COLO668 (cell line): ENCODE results near the gene CPED1.

Experiments used
- DNase-seq: peaks from one replicate; lab custom pipeline; 2025; ENCODE audit not compliant: unreplicated experiment; lab: John Stamatoyannopoulos, UW

The CPED1 gene

DNA sequence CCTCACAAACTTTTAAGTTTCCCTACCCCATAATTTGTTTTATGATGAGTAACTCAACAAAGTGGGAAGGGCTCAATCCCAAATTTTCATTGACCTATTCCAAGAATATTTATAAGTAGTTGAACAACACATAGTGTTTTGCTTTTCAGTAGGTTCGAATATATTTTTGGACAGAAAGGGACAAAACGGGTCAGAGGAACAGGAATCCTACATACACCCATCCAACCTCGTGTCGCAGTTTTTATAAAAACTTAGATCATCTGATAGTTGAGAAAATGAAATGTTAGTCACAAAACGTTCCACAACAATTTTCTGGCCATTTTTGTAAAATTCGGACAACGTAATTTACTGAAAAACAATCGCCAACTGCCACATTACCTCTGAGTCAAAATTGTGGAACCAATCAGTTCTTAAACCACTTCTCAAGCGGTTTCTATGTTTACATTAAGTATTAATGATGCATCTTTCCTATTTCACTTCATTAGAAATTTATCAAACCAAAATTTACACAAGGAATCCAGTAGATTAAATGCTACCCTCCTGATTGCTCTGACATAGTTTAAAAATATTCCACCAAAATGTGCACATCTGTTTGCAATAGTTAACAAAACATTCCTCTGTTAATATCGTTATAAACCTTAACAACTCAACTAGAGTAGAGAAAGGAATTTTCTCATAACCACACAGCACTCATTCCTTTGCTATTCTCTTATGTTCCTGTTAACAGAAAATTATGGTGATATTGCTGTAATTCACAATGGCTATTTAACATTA is 346.6 kb downstream of the CPED1 start:
- DNase-seq = no peak

DNA sequence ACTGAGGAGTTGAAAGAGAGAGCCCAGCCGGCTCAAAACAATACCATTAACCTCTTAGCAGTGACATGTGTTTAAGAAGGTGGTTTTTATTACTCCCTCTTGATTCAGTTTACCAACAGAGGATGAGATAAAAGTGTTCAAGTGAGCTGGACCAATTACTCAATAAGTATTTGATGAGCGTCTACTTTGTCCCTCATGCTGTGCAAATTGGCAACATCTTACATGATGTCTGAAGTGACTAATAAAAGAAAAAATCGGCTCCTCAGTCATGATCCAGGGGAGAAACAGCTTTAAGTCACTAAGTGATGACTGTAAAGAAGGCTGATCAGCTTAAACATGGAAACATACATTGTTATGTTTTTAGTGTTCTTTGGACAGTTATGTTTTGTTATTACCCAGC is 348.1 kb downstream of the CPED1 start:
- DNase-seq = no peak

DNA sequence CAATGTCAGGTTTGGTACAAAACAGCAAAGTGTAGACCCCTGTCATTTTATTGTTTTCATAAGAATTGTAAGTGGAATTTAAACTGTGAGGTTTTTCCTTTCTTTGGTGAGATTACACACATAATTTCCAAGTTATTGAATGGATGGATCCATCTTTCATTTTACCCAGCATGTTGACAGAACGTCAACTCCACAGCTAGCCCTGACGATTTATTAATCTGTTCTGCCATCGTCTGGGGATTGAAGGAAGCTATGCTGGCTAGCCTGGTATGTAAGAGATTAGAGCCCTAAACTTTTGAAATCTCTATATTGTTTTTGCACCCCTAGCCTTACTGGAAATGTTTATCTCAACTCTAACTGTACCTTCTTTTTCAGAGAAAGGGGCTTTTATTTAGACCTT is 348.9 kb downstream of the CPED1 start:
- no peak for DNase-seq

DNA sequence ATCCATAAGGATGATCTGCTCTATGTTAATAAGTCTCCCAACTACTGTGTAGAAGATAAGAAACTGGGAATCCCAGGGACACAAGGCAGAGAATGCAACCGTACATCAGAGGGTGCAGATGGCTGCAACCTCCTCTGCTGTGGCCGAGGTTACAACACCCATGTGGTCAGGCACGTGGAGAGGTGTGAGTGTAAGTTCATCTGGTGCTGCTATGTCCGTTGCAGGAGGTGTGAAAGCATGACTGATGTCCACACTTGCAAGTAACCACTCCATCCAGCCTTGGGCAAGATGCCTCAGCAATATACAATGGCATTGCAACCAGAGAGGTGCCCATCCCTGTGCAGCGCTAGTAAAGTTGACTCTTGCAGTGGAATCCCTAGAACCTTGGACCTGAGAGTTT is 350.6 kb downstream of the CPED1 start:
- no peak for DNase-seq

DNA sequence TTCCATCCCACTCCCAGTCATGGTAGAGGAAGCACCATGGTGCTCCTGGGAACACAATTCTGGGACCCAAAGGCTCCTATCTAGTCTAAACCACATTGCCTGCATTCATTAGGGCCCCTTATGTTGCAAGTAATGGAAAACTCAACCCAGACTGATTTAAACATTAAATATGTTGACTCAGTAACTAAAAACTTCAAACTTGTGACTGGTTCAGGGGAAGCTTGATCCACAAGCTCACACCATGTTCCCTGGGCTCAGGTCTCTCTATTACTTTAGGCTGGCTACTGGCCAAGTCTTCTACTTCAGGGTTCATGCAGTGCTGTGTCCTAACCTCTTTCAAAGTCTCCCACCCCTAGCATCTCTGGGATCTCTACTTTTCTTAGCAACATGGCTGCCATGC is 353.4 kb downstream of the CPED1 start:
- no peak for DNase-seq

DNA sequence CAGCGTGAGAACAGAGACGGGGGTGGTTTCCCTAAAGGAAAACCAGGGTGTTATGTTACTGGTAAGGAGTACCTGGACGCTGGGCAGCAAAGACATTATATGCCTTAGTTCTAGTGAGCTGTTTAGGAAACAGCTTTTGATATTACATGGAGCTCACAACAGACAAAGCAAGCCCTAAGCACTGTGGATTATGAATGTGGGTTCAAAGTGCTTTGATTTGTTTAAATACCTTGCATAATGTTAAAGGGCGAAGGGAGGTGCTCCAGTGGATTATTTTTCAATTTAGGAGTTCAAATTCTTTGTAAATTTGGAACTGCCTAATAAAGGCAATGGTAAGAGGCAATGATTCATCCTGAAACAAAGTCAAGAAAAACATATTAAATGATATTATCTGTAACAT is 354.1 kb downstream of the CPED1 start:
- DNase-seq = no peak

DNA sequence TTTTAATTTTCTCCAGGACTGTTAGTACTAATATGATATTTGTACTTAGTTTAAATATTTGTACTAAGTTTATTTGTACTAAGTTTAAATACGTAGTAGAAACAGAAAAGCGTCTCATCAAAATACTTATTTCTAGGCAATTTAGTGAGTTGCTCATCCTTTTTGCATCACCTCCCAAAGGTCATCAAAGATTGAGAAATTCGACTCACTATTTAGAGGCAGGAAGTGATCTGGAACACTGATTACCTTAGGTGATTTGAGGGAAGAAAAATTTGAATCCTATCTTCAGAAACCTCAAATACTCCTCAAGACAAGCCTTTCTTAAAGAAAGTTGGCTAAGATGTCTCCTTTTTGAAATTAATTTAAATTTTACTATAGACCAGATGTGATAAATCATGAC is 354.8 kb downstream of the CPED1 start:
- DNase-seq = no peak

DNA sequence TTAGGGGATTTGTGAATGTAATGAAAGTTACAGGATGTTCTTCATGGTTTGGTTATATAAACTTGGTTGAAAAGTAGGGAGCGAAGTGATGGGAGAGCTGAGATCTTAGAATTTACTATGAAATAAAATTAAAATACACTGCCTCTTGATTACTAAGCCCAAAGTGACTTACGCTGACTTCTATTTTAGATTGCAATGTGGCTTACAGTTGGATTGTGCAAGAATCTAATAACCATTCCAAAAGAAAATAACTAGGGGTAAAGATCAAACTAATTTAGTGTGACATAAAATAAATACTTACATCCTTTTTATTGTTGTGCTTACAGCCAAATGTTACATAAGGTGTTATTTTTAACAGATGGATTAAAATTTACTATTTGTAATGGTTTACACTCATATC is 355.6 kb downstream of the CPED1 start:
- no peak for DNase-seq

DNA sequence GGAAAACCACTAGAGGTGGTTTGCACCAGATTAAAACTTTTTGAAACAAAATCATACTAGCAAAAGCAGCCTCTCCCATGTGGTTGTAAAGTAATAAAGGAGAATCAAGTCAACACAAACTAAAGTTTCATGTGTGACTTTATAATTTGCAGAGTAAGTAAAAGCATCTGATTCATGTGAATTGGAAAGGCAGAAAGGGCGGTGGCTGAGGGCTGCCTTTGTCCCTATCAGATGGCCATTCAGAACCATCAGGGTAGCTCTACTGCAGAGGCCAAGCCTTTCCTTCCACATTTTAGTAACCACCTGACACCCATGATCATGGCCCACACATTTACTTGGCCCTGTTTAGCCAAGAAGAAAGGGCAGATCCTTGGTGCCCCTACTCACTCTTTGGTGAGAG is 356.0 kb downstream of the CPED1 start:
- no peak for DNase-seq
